ENCODE data around the gene SLC2A14.
"Not testable (repeated sequence)": the region's sequence is repeated elsewhere in the genome, so short reads cannot be mapped to it uniquely, and the experiment has no call there.

SLC2A14 gene

DNA sequence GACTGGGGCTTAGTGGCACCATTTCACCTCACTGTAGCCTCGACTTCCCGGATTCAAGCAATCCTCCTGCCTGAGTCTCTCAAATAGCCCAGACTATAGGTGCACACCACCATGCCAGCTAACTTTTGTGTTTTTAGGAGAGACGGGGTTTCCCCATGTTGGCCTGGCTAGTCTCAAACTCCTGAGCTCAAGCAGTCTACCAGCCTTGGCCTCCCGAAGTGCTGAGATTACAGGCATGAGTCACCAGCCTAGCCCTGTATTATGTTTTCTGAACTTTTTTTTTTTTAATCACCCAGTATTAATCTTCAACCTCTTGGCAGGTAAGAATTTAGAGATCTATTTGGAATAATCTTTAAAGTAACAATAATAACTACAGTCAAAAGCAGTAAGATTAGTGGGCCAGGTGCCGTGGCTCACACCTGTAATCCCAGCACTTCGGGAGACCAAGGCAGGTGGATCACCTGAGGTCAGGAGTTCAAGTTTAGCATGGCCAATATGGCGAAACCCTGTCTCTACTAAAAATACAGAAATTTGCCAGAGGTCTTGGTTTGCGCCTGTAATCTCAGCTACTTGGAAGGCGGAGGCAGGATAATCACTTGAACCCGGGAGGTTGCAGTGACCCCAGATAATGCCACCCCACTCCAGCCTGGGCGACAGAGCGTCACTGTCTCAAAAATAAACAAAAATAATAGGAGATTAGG is 74.9 kb downstream of the SLC2A14 start:
- TF ChIP-seq EZH2 (optimal IDR thresholded peaks at IDR 0.05; ENCODE audit: low read depth, low read length) (no peak), CTCF (IDR thresholded peaks at IDR 0.05; ENCODE audit: low read length) (no peak), EZH2phosphoT487 (IDR thresholded peaks at IDR 0.05; ENCODE audit: low read length) (no peak)
- H3K4me1 ChIP-seq (ENCODE audit: low read length), result no peaks in the 10 kb centered on the region
- no peaks in the 10 kb centered on the region for H3K9me3 ChIP-seq (replicated peaks; ENCODE audit: insufficient read depth, low read length)
- H3K4me3 ChIP-seq (ENCODE audit: low read length), result no peak overlapping the region
- no peaks in the 10 kb centered on the region for H3K9me2 ChIP-seq (replicated peaks; ENCODE audit: insufficient read depth, low read length)
- H2AFZ ChIP-seq (ENCODE audit: low read length), result no peak overlapping the region
- no peaks in the 10 kb centered on the region for H3K27me3 ChIP-seq (replicated peaks; ENCODE audit: insufficient read depth, low read length)
- no peaks in the 10 kb centered on the region for H3K36me3 ChIP-seq (replicated peaks; ENCODE audit: insufficient read depth, low read length)
- no peak overlapping the region for H3K4me2 ChIP-seq (ENCODE audit: low read depth, low read length)
- H3F3A ChIP-seq (ENCODE audit: insufficient read depth, low read length), result no peaks in the 10 kb centered on the region
- no peaks in the 10 kb centered on the region for H3K79me2 ChIP-seq (ENCODE audit: low read length)
- H3K9ac ChIP-seq (ENCODE audit: low read length), result no peak overlapping the region
- DNase-seq, result no peak
- no peak overlapping the region for H3K27ac ChIP-seq (ENCODE audit: low read length)
- no peaks in the 10 kb centered on the region for H4K20me1 ChIP-seq (ENCODE audit: insufficient read depth, low read length)

DNA sequence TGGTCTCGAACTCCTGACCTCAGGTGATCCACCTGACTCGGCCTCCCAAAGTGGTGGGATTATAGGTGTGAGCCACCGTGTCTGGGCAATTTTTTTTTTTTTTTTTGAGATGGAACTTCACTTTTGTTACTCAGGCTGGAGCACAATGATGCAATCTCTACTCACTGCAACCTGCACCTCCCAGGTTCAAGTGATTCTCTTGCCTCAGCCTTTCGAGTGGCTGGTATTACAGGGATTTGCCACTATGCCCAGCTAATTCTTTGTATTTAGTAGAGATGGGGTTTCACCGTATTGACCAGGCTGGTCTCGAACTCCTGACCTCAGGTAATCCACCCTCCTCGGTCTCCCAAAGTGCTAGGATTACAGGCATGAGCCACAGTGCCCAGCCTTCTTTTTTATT is 75.4 kb downstream of the SLC2A14 start:
- H3K4me3 ChIP-seq (ENCODE audit: low read length); H3K9me2 ChIP-seq (replicated peaks; ENCODE audit: insufficient read depth, low read length); H3K36me3 ChIP-seq (replicated peaks; ENCODE audit: insufficient read depth, low read length); H3K4me2 ChIP-seq (ENCODE audit: low read depth, low read length); H3K27ac ChIP-seq (ENCODE audit: low read length); H4K20me1 ChIP-seq (ENCODE audit: insufficient read depth, low read length); H3K79me2 ChIP-seq (ENCODE audit: low read length); DNase-seq; H3K9me3 ChIP-seq (replicated peaks; ENCODE audit: insufficient read depth, low read length); H3K27me3 ChIP-seq (replicated peaks; ENCODE audit: insufficient read depth, low read length); H3K9ac ChIP-seq (ENCODE audit: low read length); H3F3A ChIP-seq (ENCODE audit: insufficient read depth, low read length); H3K4me1 ChIP-seq (ENCODE audit: low read length); H2AFZ ChIP-seq (ENCODE audit: low read length): not testable (repeated sequence)

DNA sequence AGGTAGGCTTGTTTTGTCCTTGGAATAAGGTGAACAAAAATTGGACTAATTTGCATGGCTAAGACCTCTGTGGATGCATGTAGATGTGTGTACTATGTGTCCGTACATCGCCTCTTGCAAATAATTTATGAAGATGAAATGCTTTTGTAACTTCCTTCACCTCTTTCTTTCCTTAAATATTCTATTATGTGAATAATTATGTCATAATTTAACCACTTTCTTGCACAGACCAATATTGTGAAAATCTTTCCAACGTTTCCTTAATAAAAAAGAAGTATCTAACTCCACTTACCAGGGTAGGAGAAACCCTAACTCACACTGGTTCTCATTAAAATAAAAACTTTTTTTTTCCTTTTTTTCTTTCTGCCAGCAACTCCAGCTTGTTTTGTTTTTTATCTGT is 79.5 kb downstream of the SLC2A14 start:
- no peak for DNase-seq
- Histone ChIP-seq H4K20me1 (ENCODE audit: insufficient read depth, low read length) (no peaks in the 10 kb centered on the region), H3K36me3 (replicated peaks; ENCODE audit: insufficient read depth, low read length) (no peaks in the 10 kb centered on the region), H3K9ac (ENCODE audit: low read length) (no peak overlapping the region), H3K27ac (ENCODE audit: low read length) (no peak overlapping the region), H3K9me3 (replicated peaks; ENCODE audit: insufficient read depth, low read length) (no peaks in the 10 kb centered on the region), H3K79me2 (ENCODE audit: low read length) (no peaks in the 10 kb centered on the region), H3K4me1 (ENCODE audit: low read length) (no peaks in the 10 kb centered on the region), H3F3A (ENCODE audit: insufficient read depth, low read length) (no peaks in the 10 kb centered on the region), H3K27me3 (replicated peaks; ENCODE audit: insufficient read depth, low read length) (no peaks in the 10 kb centered on the region), H3K9me2 (replicated peaks; ENCODE audit: insufficient read depth, low read length) (no peaks in the 10 kb centered on the region), H3K4me2 (ENCODE audit: low read depth, low read length) (no peak overlapping the region), H2AFZ (ENCODE audit: low read length) (no peak overlapping the region), H3K4me3 (ENCODE audit: low read length) (no peak overlapping the region)
- TF ChIP-seq EZH2phosphoT487 (IDR thresholded peaks at IDR 0.05; ENCODE audit: low read length) (no peak), CTCF (IDR thresholded peaks at IDR 0.05; ENCODE audit: low read length) (no peak), EZH2 (optimal IDR thresholded peaks at IDR 0.05; ENCODE audit: low read depth, low read length) (no peak)

DNA sequence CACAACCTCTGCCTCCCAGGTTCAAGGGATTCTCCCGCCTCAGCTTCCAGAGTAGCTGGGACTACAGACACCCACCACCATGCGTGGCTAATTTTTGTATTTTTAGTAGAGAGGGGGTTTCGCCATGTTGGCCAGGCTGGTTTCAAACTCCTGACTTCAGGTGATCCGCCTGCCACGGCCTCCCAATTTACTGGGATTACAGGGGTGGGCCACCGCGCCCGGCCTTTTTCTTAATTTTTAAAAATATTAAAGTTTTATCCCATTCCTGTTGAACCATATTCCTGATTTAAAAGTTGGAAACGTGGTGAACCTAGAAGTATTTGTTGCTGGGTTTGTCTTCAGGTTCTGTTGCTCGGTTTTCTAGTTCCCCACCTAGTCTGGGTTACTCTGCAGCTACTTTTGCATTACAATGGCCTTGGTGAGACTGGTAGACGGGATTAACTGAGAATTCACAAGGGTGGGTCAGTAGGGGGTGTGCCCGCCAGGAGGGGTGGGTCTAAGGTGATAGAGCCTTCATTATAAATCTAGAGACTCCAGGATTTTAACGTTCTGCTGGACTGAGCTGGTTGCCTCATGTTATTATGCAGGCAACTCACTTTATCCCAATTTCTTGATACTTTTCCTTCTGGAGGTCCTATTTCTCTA is 83.7 kb downstream of the SLC2A14 start, which contains the start of gene NANOG:
TSS of gene NANOG (plus strand) at position 519 of the 645 bp plus-strand sequence. CDS start 213 bp downstream, outside the sequence.
- H4K20me1 ChIP-seq (ENCODE audit: insufficient read depth, low read length); H3K9me3 ChIP-seq (replicated peaks; ENCODE audit: insufficient read depth, low read length); H3K4me1 ChIP-seq (ENCODE audit: low read length); H3K4me3 ChIP-seq (ENCODE audit: low read length); H3K27ac ChIP-seq (ENCODE audit: low read length); H3K9me2 ChIP-seq (replicated peaks; ENCODE audit: insufficient read depth, low read length); H3K9ac ChIP-seq (ENCODE audit: low read length); H3K36me3 ChIP-seq (replicated peaks; ENCODE audit: insufficient read depth, low read length); DNase-seq; H3K4me2 ChIP-seq (ENCODE audit: low read depth, low read length); H3K79me2 ChIP-seq (ENCODE audit: low read length); H3K27me3 ChIP-seq (replicated peaks; ENCODE audit: insufficient read depth, low read length); H2AFZ ChIP-seq (ENCODE audit: low read length); H3F3A ChIP-seq (ENCODE audit: insufficient read depth, low read length): not testable (repeated sequence)
